Gastrocnemius medialis (tissue), 4 donors: ENCODE data around the gene TRIM29.

Experiments
- CTCF ChIP-seq, 5 experiments: fragments of 450-650 bp in 3 of 5; fragments of 200-600 bp in 2 of 5; sonication (generic) in 2 of 5; IDR thresholded peaks in 4 of 5; conservative IDR thresholded peaks in 1 of 5; 1 replicate in 4 of 5; 2 replicates in 1 of 5; pipeline ENCODE4 v1.5.1; 2016 to 2019; ENCODE audit warnings: antibody characterized with exemption in 5 of 5, mild to moderate bottlenecking in 3 of 5, moderate library complexity in 3 of 5
- POLR2A ChIP-seq, 2 donors: fragments of 450-650 bp; IDR thresholded peaks; one replicate each; pipeline ENCODE4 v1.6.1; 2017; ENCODE audit warnings: antibody characterized with exemption in 2 of 2, mild to moderate bottlenecking in 2 of 2, moderate library complexity in 2 of 2

- TF ChIP-seq CTCF (IDR thresholded peaks at IDR 0.05 in 4 of 5, conservative IDR thresholded peaks at IDR 0.05 in 1 of 5) (no peak), POLR2A (IDR thresholded peaks at IDR 0.05) (no peak)
Observed at GRCh38 chr11:120066738-120067437, 71.0 kb downstream of the TRIM29 start.
